NCI-H1436 treated with DMSO at 0.1 percent for 48 hours (cell line): ENCODE data around the gene PRDX6.
A peak's percentile ranks its signal among the peaks of the same experiment; 100 is the strongest.
"Not testable (repeated sequence)": the region's sequence is repeated elsewhere in the genome, so short reads cannot be mapped to it uniquely, and the experiment has no call there.

Experiments
- DNase-seq: peaks from one replicate; lab custom pipeline; 2025; lab: John Stamatoyannopoulos, UW

Gene PRDX6

DNA sequence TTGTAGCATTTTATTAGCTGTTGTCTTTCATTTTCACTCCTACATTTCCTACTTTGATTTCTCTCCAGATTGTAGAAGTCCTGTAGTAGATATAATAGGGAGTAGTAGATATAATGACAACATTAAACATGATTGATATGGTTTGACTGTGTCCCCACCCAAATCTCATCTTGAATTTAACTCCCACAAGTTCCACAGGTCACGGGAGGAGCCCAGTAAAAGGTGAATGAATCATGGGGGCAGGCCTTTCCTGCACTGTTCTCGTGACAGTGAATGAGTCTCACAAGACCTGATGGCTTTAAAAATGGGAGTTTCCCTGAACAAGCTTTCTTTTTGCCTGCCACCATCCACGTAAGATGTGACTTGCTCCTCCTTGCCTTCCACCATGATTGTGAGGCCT, 7.5 kb upstream of the PRDX6 start:
- no peak for DNase-seq

DNA sequence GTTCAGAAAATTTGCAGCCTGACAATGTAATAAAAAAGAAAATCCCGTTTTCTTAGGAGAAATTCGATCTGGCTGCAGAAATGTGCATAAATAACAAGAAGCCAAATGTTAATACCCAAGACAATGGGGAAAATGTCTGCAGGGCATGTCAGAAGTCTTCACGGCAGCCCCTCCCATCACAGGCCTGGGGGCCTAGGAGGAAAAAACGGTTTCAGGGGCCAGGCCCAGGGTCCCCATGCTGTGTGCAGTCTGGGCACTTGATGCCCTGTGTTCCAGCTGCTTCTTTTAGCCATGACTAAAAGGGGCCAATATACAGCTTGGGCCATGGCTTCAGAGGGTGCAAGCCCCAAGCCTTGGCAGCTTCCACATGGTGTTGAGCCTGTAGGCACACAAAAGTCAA, 6.5 kb upstream of the PRDX6 start:
- no peak for DNase-seq

DNA sequence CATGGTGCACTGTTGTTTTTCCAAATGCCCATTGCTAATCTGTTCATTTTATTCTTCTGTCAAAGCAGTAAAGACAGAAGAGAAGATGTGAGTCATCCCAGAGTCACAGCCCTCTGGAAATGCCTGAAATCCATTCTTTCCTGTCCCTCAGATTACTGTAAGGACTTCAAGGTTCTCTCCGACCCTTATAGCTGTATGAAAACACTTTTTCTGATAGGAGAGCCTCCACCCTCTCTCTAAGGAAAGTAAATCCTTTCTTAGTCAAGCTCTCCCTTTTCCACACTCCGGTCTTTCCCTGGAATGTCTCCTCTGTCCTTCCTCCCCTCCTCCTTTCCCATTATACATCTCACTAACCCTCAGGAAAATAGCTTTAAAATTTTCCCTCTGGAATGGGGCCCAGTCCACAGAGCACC, 3.5 kb upstream of the PRDX6 start:
- DNase-seq: no peak

DNA sequence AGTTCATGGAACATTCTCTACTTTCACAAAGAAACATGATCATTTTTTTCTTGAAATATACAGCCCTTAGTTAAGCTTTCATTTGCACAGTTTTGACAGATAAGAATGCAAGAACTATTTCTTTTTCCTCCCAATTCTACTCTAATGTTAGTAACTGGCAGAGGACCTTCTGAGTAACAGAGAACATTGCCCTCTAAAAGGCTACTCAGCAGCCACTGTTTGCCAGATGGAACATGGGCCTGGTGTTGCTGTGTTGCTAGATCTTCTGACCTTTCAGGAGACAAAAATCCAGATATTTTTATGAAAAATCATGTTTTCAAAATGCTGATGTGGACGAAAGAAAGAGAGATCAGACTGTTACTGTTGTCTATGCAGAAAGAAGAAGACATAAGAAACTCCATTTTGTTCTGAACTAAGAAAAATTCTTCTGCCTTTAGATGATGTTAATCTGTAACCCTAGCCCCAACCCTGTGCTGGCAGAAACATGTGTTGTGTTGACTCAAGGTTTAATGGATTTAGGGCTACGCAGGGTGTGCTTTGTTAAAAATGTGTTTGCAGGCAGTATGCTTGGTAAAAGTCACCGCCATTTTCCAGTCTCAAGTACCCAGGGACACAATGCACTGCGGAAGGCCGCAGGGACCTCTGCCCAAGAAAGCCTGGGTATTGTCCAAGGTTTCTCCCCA, 2.9 kb upstream of the PRDX6 start:
- DNase-seq: no peak

DNA sequence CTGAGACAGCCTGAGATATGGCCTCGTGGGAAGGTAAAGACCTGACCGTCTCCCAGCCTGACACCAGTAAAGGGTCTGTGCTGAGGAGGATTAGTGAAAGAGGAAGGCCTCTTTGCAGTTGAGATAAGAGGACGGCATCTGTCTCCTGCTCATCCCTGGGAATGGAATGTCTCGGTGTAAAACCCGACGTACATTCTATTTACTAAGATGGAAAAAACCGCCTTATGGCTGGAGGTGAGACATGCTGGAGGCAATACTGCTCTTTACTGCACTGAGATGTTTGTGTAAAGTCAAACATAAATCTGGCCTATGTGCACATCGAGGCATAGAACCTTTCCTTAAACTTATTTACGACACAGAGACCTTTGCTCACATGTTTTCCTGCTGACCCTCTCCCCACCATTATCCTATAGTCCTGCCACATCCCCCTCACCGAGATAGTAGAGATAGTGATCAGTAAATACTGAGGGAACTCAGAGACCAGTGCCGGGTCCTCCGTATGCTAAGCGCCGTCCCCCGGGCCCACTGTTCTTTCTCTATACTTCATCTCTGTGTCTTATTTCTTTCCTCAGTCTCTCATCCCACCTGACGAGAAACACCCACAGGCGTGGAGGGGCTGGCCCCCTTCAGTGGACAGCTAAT, 2.2 kb upstream of the PRDX6 start:
- not testable (repeated sequence) for DNase-seq

DNA sequence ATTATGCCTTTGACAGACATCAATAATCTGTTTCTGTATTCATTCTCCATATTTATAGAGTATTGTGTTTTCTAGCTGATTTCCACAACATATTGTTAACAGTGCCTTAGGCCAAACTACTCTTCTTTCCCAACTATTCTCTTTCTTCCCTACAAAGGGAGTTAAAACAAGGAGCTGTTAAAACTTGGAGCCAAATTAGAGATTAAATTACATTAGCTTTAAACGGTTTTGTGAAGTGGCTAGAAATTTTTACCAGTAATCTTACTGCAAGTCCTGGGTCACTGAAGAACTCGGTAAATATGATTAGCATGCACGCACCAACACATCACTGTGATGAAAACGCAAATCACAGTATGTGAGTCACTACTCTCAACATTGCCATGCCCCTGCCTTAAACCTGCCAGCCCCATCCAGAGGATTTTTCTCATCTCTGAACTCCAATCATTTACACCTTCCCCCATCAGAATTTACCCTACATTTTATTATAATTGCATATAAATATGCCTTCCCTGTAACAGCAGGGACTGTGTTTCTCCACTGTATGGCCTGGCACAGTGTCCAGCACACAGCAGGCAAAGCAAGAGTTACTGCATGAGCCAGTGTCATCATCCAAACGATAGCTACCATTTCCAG, 1.5 kb upstream of the PRDX6 start:
- no peak for DNase-seq

DNA sequence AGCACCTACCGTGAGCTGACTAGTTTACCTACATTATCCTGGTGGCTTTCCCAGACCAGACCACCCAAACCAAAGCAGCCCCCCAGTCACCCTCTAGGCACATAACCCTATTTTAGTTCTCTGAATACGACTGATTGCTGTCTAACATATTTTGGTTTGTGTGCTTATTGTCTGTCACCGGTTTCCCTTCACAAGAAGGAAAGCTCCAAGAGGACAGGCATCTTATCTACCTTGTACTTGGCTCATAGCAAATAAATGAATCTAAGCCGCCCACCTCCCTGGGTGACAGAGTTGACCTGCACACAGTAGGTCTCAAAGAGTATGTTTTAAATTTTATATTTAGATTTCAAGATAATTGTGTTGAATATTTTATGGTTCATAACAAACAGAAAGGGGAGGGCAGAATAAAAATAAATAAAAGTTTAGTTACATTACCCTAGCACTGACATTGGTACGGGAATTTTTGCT, 904 bp upstream of the PRDX6 start:
- DNase-seq: no peak

DNA sequence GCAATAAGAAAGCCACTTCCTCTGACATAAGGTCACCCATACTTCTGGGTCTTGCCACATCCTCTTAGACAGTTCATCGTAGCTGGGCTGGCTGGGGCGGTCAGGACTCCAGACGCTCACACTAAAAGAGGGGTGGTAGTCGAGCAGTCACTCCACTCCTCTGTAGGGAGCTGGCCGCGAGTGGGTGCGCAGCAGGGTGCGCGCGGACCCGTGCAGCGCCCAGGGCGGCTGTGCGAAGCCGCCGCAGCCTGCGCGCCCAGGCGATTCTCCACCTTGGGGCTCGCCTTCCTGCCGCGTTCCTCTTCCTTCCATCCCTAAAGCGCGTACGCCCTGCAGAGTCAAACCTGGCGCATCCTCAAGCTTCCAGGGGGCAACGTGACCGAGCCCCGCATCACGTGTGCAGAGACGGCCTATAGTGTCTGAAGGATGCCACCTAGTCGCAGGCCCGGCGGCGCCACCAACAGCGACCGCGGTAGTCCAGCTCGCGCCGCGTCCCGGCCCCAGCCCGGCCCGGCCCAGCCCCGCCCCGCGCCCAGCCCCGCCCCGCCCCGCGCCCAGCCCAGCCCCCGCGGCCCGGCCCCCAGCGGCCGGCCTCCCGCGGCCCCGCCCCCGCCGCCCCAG, 360 bp upstream of the PRDX6 start:
- DNase-seq: peak; percentile 66

DNA sequence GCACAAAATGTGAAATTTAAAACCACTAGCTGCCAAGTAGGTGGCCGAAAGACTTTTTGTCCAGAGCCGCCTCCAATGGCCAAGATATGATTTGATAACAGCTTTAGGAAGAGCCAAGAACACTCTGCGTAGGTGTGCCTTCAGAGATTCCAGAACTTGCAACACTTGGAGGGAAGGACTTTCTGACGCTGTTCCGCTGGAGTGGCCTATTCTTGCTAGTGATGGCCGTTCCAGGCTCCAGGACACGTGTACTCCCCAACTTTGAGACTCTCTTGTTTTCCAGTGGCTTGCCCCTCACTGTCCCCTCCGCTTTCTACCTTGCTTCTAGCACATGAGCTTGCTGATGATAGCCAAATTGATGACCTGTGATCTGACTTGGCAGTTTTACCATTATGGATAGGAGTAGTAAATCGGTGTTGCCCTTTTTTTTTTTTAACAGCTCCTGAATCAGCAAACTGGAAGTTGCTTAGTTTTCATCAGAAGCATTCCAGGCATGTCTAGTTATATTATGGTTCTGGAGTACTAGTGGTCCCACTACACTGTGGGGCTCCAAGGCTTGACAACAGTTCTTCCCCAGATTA, 1.0 kb downstream of the PRDX6 start:
- DNase-seq: no peak

DNA sequence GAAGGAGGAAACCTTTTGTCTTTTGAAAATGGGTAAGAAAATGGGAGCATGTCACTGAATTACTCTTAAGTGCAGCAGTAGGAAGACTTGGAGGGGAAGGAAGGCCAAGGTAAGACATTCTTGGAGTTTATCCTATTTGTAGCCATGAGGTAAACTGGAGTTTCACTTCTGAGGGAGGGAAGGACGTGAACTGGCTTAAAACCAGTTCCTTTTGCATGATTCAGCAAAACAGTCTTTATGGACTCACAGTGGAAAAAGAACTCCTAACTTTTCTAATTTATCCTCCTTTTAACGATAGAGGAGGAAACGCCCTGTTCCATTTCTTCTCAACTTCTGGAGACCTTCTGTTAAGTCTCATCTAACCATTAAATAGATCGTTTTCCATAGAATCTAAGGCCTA, 2.5 kb downstream of the PRDX6 start:
- no peak for DNase-seq

DNA sequence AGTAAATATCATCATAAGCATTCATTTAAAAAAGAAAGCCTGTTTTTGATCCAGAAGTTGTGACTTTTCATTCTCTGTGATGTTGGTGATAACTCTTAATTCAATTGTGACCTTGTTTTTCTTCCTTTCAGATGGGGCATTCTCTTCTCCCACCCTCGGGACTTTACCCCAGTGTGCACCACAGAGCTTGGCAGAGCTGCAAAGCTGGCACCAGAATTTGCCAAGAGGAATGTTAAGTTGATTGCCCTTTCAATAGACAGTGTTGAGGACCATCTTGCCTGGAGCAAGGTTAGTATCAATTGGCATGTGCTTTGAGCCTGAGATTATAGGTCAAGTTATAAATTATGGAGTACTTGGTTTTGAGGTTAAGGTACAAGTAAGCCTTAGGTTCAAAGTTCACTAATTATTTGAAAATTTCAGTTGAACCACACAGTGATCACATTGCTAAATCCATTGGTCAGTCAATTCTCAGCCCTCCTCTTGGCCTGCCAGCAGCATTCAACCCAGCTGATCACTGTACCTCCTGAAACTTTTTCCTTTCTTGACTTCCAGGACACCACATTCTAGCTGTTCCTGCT, 4.1 kb downstream of the PRDX6 start:
- DNase-seq: no peak

DNA sequence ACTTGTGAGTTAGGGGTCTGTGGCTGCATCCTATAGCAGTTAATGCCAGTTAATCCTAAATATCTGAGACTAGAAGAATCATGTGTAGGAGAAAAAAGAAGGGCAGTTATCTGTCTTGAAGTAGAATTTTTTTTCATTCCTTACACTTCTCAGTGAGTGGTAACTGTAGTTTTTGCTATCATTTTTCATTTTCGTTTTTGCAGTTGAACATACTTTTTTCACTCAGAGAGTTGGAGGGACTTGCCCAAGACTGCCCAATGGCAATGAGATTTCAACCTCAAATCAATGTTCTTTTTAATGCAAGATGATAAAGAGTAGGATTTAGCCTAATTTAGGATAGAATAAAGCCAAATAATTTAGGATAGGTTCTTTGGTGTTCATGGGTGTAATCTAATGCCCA, 5.5 kb downstream of the PRDX6 start:
- DNase-seq: no peak

DNA sequence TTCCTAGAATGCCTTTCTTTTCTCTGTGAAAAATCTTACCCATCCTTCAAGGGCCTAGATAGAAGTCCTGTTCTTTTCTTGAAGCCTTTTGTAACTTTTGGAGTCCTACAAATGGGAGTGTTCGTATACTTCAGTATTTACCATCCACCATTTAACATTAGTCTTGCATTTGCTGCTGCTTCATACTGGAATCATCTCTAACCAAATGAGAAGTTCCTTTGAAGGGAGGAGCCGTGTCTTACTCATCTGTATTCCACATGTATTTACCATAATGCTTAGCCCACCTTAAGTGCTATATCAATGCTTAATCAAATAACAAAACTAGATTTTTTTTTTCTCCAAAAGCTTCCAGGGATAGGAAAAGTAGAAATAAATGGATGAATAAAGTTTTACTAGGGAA, 7.1 kb downstream of the PRDX6 start:
- no peak for DNase-seq

DNA sequence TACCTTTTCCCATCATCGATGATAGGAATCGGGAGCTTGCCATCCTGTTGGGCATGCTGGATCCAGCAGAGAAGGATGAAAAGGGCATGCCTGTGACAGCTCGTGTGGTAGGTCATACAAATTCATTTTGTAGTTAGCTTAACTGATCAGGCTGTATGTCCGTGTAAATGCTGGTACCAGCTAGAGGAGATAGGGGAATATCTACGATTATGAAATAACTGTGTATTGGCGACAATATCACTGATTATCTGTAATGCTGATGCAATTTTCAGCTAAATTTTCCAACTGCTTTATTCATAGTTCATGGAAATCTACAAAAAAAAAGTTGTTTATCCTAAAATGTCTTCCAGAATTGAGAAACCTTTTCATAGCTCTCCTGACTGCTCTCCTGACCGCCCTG, 8.3 kb downstream of the PRDX6 start:
- DNase-seq: no peak

DNA sequence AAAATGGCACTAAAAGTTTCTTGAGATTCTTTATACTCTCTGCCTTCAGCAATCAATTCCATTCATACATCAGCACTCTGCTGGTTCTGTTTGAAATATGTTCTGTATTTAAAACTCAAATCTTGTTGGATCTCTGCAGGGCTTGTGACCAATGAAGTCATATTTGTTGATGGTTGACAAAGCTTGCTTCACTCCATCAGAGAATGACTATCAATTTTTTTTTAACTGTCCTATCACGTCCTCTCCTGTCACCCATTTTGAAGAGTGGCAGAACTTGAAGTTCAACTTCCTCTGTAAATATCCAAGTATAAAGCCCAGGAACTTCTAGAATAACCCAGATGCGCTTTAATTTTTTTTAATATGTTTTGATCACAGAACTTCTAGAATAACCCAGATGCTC, 10.9 kb downstream of the PRDX6 start:
- DNase-seq: no peak

DNA sequence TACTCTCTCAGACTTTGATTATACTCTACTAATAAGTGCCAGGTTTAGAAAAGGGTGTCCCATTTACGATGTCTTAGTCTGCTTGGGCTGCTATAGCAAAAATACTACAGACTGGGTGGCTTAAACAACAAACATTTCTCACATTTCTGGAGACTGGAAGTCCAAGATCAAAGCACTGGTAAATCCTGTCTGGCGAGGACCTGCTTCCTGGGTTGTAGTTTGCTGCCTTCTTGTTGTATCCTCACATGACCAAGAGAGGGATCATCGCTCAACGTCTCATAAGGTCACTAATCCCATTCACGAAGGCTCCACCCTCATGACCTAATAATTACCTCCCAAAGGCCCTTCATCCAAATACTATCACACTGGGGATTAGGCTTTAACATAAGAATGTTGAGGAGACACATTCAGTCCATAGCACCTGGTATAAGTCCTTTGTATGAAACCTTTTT, 12.0 kb downstream of the PRDX6 start:
- no peak for DNase-seq

DNA sequence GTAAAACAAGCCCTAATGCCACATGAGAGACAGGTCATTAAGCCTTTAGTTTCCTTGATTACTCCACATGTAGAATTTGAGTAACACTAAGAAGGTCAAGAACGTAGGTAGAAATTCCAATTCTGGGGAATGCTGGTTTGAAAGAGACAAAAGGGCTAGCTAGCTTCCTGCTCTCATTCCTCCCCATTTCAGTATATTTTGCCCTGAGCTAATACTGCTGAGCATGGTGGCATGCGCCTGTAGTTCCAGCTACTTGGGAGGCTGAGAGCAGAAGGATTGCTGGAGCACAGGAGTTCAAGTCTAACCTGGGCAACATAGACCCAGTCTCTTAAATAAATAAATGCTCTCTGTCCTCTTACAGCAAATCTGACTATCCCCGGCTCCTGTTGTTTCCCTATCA, 12.8 kb downstream of the PRDX6 start:
- DNase-seq: no peak

DNA sequence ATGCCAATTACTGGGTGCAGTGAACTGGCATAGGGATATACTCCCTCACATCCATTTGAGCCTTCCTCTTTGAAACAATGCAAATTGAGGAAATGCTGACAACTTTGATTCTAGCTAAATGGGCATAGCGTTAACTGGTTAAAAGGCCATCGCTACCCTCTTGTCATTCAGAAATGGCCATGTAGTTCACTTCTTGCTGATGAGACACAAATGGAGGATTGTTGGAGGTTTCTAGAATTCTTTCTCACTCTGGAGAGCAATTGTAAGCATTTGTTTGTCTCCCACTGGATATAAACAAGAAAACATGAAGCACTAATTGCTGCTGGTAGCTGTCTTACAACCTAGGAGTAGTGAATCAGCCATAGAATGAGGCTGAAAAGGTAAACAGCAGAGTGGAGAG, 14.4 kb downstream of the PRDX6 start:
- DNase-seq: no peak

DNA sequence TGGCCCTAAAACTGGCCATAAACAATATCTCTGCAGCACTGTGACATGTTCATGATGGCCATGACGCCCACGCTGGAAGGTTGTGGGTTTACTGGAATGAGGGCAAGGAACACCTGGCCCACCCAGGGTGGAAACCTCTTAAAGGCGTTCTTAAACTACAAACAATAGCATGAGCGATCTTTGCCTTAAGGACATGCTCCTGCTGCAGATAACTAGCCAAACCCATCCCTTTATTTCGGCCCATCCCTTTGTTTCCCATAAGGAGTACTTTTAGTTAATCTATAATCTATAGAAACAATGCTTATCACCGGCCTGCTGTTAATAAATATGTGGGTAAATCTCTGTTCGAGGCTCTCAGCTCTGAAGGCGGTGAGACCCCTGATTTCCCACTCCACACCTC, 16.0 kb downstream of the PRDX6 start:
- not testable (repeated sequence) for DNase-seq

DNA sequence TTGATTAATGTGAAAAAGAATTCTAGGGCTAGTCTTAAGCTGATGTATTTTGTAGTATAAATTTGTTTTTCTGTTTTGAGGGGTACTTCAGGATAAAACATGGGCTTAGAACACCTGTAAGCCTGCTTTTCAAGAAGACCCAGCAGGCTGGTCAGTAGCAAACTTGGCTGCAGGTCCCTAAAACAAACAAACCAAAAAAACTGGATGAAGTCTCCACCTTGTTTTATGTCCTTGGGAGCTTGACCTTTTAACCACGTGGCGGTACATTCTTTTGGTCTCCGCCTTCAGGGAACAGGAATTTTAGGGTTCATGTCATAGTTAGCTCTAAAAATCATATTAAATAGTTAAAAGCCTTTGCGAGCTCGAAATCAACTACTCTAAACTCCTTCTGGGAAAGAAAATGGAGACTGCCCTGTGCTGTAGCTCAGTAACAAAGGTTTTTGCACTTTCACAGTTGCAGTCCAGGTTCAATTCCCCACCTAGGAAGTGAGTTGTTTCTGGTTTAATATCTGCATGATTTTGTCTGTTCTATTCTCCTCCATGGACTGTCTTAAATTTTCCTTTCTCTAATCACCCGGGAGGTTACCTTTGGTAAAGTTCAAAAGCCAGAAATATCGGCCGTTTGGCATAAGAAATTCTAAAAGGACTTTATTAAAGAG, 18.6 kb downstream of the PRDX6 start:
- no peak for DNase-seq

DNA sequence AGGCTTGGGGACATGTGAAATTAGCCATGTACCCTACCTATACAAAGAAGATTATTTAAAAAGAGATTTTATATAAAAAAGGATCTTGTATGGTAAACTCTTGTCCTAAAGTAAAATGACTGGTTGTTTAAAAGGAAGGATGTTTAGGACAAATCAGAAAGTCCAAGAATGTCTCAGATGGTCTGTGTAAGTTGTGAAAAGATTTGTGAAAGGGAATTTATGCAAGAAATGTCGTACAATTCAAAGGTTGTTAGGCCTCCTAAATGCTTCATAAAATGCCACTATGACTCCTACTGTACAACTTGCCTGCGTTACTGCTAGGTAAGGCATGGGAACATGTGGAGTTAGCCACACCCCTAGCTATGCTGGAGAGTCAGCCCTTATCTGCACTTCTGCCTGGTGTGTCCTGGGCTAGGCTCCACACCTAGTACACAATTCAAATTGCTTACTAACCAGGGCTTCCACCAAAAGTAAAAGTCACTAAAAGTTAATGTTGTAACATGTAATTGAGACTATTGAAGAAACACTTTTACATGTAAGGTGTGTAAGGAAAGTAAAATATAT, 19.7 kb downstream of the PRDX6 start:
- no peak for DNase-seq
